MM.1S (cell line): ENCODE results near the gene TLCD3A.

Experiments
- CTCF ChIP-seq: fragments of 300-600 bp; sonication (generic); IDR thresholded peaks from 2 replicates; pipeline ENCODE4 v1.5.1; 2016; ENCODE audit warnings: antibody characterized with exemption, low read length, mixed read lengths
- EZH2 ChIP-seq: fragments of 300-600 bp; sonication (generic); optimal IDR thresholded peaks from 2 replicates; pipeline ENCODE3; 2017; ENCODE audit warnings: low read depth, mild to moderate bottlenecking, antibody characterized with exemption, low read length, mixed read lengths
- EZH2phosphoT487 ChIP-seq: fragments of 300-600 bp; sonication (generic); IDR thresholded peaks from 2 replicates; pipeline ENCODE4 v1.6.1; 2018; ENCODE audit warnings: antibody characterized with exemption, low read length

GRCh38 chr17:721540-721937 is 10.9 kb upstream of the TLCD3A start:
- TF ChIP-seq CTCF (no peak), EZH2 (no peak), EZH2phosphoT487 (no peak)
